Neuronal stem cell (in vitro differentiated cells): Measurements from ENCODE around the gene NECTIN1.
A peak's percentile ranks its signal among the peaks of the same experiment; 100 is the strongest.

Source experiments
- DNase-seq: peaks from one replicate; pipeline ENCODE4 v3.0.0-alpha.2; 2013; ENCODE audit warnings: low spot score
- H2AFZ ChIP-seq: one replicate; pipeline ENCODE4 v1.6.1; 2013; ENCODE audit warnings: mild to moderate bottlenecking, low read length, inconsistent platforms
- H2AK5ac ChIP-seq: 2 replicates; pipeline ENCODE4 v1.6.1; 2013; ENCODE audit warnings: low read depth, mild to moderate bottlenecking, inconsistent platforms, low read length, moderate library complexity, mixed read lengths
- H2BK120ac ChIP-seq: 2 replicates; pipeline ENCODE4 v1.6.1; 2013; ENCODE audit warnings: low read depth, mild to moderate bottlenecking, inconsistent platforms, low read length, moderate library complexity, mixed read lengths
- H2BK12ac ChIP-seq: one replicate; pipeline ENCODE4 v1.6.1; 2013; ENCODE audit warnings: low read length, inconsistent platforms
- H2BK15ac ChIP-seq: 2 replicates; pipeline ENCODE4 v1.6.1; 2013; ENCODE audit warnings: mild to moderate bottlenecking, low read length, inconsistent platforms, mixed read lengths
- H2BK5ac ChIP-seq: one replicate; pipeline ENCODE4 v1.6.1; 2013; ENCODE audit warnings: inconsistent platforms, mild to moderate bottlenecking, low read length, moderate library complexity
- H3K14ac ChIP-seq: one replicate; pipeline ENCODE4 v1.6.1; 2013; ENCODE audit warnings: low read length, inconsistent platforms
- H3K18ac ChIP-seq: 2 replicates; pipeline ENCODE4 v1.6.1; 2013; ENCODE audit warnings: low read length, inconsistent platforms
- H3K23ac ChIP-seq: 2 replicates; pipeline ENCODE4 v1.6.1; 2013; ENCODE audit warnings: low read depth, mild to moderate bottlenecking, mixed read lengths, low read length, inconsistent platforms; ENCODE audit not compliant: poor library complexity
- H3K27ac ChIP-seq: replicated peaks from 3 replicates; pipeline ENCODE4 v1.5.1; 2013; ENCODE audit warnings: low read length, inconsistent platforms
- H3K27me3 ChIP-seq, 3 experiments: 2 replicates each; pipeline ENCODE4 v1.6.1; 2013; ENCODE audit warnings: low read length in 3 of 3, mild to moderate bottlenecking in 2 of 3, inconsistent platforms in 1 of 3, low read depth in 1 of 3, mixed read lengths in 1 of 3, moderate library complexity in 1 of 3; ENCODE audit not compliant: control insufficient read depth in 3 of 3, insufficient read depth in 3 of 3
- H3K36me3 ChIP-seq, 2 donors: replicated peaks in 1 of 2; 2 replicates each; pipeline ENCODE4 v1.6.1; 2013; ENCODE audit warnings: low read length in 2 of 2; ENCODE audit not compliant: control insufficient read depth in 2 of 2, insufficient read depth in 2 of 2
- H3K4ac ChIP-seq: 2 replicates; pipeline ENCODE4 v1.6.1; 2013; ENCODE audit warnings: inconsistent platforms, mild to moderate bottlenecking, low read length, moderate library complexity
- H3K4me1 ChIP-seq, 2 donors: 1 replicate in 1 of 2; 2 replicates in 1 of 2; pipeline ENCODE4 v1.6.1; 2013; ENCODE audit warnings: low read length in 2 of 2, low read depth in 1 of 2; ENCODE audit not compliant: control insufficient read depth in 2 of 2, insufficient read depth in 1 of 2
- H3K4me2 ChIP-seq: one replicate; pipeline ENCODE4 v1.6.1; 2013; ENCODE audit warnings: mild to moderate bottlenecking, low read length, inconsistent platforms; ENCODE audit not compliant: insufficient read depth, poor library complexity, severe bottlenecking
- H3K4me3 ChIP-seq, 2 donors: 2 replicates each; pipeline ENCODE4 v1.5.1; 2013; ENCODE audit warnings: low read length in 2 of 2, mild to moderate bottlenecking in 2 of 2, inconsistent platforms in 1 of 2, moderate library complexity in 1 of 2
- H3K79me1 ChIP-seq: one replicate; pipeline ENCODE4 v1.6.1; 2013; ENCODE audit warnings: low read depth, mild to moderate bottlenecking, inconsistent platforms, low read length, moderate library complexity
- H3K9ac ChIP-seq: one replicate; pipeline ENCODE4 v1.6.1; 2013; ENCODE audit warnings: mild to moderate bottlenecking, low read depth, low read length, inconsistent platforms; ENCODE audit not compliant: poor library complexity
- H3K9me3 ChIP-seq, 2 donors: replicated peaks in 1 of 2; 2 replicates each; pipeline versions ENCODE3 to v1.6.1; 2013; ENCODE audit warnings: low read length in 2 of 2, mild to moderate bottlenecking in 2 of 2, inconsistent platforms in 1 of 2, low read depth in 1 of 2, mixed read lengths in 1 of 2, moderate library complexity in 1 of 2; ENCODE audit not compliant: control insufficient read depth in 2 of 2, insufficient read depth in 1 of 2
- H4K8ac ChIP-seq: one replicate; pipeline ENCODE4 v1.6.1; 2013; ENCODE audit warnings: low read depth, mild to moderate bottlenecking, inconsistent platforms, low read length, moderate library complexity
- H4K91ac ChIP-seq: one replicate; pipeline ENCODE4 v1.6.1; 2013; ENCODE audit warnings: low read length, low read depth, mild to moderate bottlenecking, inconsistent platforms; ENCODE audit not compliant: poor library complexity
- WGBS, 2 donors: extraction: QIAGEN DNeasy Blood & Tissue Kit; methylation state at CpG; one replicate each; pipeline ENCODE4 v1.1.7; 2013; ENCODE audit warnings: missing lambda C conversion rate in 2 of 2, mixed read lengths in 1 of 2; ENCODE audit not compliant: insufficient read length in 2 of 2, insufficient replicate concordance in 1 of 2; ENCODE audit errors: extremely low coverage in 2 of 2; 5-methylcytosine and 5-hydroxymethylcytosine counted together

The NECTIN1 gene

GRCh38 chr11:119726150-119726553 lies 2.8 kb downstream of the NECTIN1 start:
- Histone ChIP-seq H3K23ac (peak overlapping the region; percentile 17), H2BK12ac (peak overlapping the region; percentile 84), H2AFZ (no peak overlapping the region), H3K36me3 (no peaks in the 10 kb centered on the region), H2BK5ac (peak overlapping the region; percentile 57), H3K79me1 (peaks cover 25% of the 10 kb centered on the region), H4K91ac (no peak overlapping the region), H3K14ac (no peak overlapping the region), H3K4me2 (peak overlapping the region; percentile 52), H3K18ac (peak overlapping the region; percentile 71), H2BK15ac (no peak overlapping the region), H3K27me3 (peaks cover 0 to 12% (median 0%) of the 10 kb centered on the region in 3 experiments), H3K9ac (peak overlapping the region; percentile 14), H3K4me1 (peaks cover 25 to 45% of the 10 kb centered on the region in 2 donors), H2BK120ac (no peak overlapping the region), H4K8ac (no peak overlapping the region), H3K9me3 (no peaks in the 10 kb centered on the region), H3K27ac (peak overlapping the region; percentile 53), H2AK5ac (peak overlapping the region; percentile 23), H3K4ac (no peak overlapping the region), H3K4me3 (peak overlapping the region; percentile 10 to 84)
- no peak for DNase-seq
- no CpG with 5 or more reads among the region's 6 CpGs for WGBS, 2 donors

GRCh38 chr11:119724956-119725355 lies 4.0 kb downstream of the NECTIN1 start:
- Histone ChIP-seq H3K36me3 (peaks cover 0 to 4% of the 10 kb centered on the region in 2 donors), H4K91ac (no peak overlapping the region), H3K9me3 (no peaks in the 10 kb centered on the region), H3K4ac (no peak overlapping the region), H3K4me1 (peaks cover 24 to 49% of the 10 kb centered on the region in 2 donors), H2AFZ (no peak overlapping the region), H3K27me3 (peaks cover 0 to 3% (median 0%) of the 10 kb centered on the region in 3 experiments), H3K4me2 (no peak overlapping the region), H4K8ac (no peak overlapping the region), H3K18ac (no peak overlapping the region), H2BK5ac (no peak overlapping the region), H3K23ac (no peak overlapping the region), H3K79me1 (peaks cover 29% of the 10 kb centered on the region), H2BK15ac (no peak overlapping the region), H2BK120ac (no peak overlapping the region), H3K14ac (no peak overlapping the region), H3K4me3 (no peak overlapping the region), H3K27ac (no peak overlapping the region), H2BK12ac (no peak overlapping the region), H3K9ac (no peak overlapping the region), H2AK5ac (peak overlapping the region; percentile 49)
- DNase-seq: no peak
- WGBS, 2 donors: no CpG with 5 or more reads among the region's 3 CpGs

DNA sequence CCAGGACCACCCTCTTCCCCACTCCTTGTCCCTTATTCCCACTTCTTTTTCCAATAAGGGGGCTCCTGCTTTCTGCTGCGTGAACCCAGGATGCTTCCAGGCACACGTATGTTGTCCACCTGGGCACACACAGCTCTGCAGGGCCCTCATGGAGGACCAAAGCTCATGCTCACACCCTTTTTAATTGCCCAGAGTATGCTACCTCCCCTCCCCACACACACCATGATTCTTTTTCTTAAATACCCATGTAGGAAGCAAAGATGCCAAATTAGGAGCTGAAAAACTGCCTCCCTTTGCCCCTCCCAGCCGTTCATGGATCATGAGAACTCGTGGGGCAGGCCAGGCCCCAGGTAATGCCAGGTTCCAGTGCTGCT lies 5.1 kb downstream of the NECTIN1 start:
- Histone ChIP-seq H3K4ac (no peak overlapping the region), H3K4me2 (no peak overlapping the region), H3K18ac (no peak overlapping the region), H2BK12ac (no peak overlapping the region), H3K4me3 (no peak overlapping the region), H3K27me3 (no peaks in the 10 kb centered on the region), H3K23ac (no peak overlapping the region), H2AFZ (no peak overlapping the region), H2BK120ac (no peak overlapping the region), H3K27ac (no peak overlapping the region), H3K79me1 (peaks cover 35% of the 10 kb centered on the region), H3K9me3 (no peaks in the 10 kb centered on the region), H2BK15ac (no peak overlapping the region), H4K91ac (no peak overlapping the region), H4K8ac (no peak overlapping the region), H2BK5ac (no peak overlapping the region), H3K14ac (no peak overlapping the region), H3K4me1 (peaks cover 22 to 51% of the 10 kb centered on the region in 2 donors), H3K36me3 (peaks cover 0 to 6% of the 10 kb centered on the region in 2 donors), H2AK5ac (no peak overlapping the region), H3K9ac (no peak overlapping the region)
- DNase-seq: no peak
- no CpG with 5 or more reads among the region's 4 CpGs for WGBS, 2 donors

DNA sequence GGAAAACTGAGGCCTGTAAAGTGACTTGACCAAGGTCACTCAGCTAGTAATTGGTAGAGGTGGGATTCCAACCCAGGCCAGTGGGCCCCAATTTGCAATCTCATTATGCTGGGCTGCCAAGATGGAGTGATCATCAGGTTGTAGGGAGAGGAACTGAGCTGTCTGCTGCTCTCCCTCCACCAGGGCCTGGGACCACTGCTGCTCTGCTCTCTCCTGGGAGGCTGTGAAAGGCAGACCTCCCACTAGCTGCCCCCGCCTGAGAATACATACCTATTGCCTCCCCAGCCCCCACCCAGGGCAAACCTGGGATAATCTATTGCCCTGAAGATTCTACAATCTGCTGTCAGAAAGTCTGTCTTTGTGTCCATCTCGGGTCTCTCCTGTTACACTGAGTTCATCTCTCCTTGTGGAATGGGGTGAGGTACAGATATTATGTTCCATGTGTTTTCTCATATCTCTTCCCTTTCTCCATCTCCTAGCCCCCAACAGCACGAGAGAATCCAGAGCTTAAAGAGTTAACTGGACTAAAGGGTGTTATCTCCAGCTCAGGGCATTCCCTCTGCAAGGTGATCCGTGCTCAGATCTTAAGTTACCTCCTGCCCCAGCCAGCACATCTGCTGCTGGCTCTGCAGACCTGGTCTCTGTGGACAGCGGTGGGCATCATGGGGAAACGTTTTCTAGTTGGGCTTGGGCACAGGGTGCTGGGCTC lies 5.6 kb downstream of the NECTIN1 start:
- no peaks in the 10 kb centered on the region for H3K9me3 ChIP-seq
- H3K9ac ChIP-seq: no peak overlapping the region
- H3K27ac ChIP-seq: no peak overlapping the region
- no peaks in the 10 kb centered on the region for H3K27me3 ChIP-seq
- peaks cover 0 to 6% of the 10 kb centered on the region in 2 donors for H3K36me3 ChIP-seq
- no peak overlapping the region for H3K4ac ChIP-seq
- H3K23ac ChIP-seq: no peak overlapping the region
- H2BK120ac ChIP-seq: no peak overlapping the region
- H3K4me3 ChIP-seq: no peak overlapping the region
- no peak overlapping the region for H4K8ac ChIP-seq
- no peak overlapping the region for H2BK12ac ChIP-seq
- H2BK5ac ChIP-seq: no peak overlapping the region
- no peak overlapping the region for H4K91ac ChIP-seq
- no peak overlapping the region for H3K4me2 ChIP-seq
- H3K79me1 ChIP-seq: peaks cover 35% of the 10 kb centered on the region
- H3K14ac ChIP-seq: no peak overlapping the region
- no peak overlapping the region for H2AK5ac ChIP-seq
- H3K4me1 ChIP-seq: peaks cover 23 to 53% of the 10 kb centered on the region in 2 donors
- WGBS, 2 donors: no CpG with 5 or more reads among the region's 6 CpGs
- no peak overlapping the region for H2AFZ ChIP-seq
- DNase-seq: no peak
- no peak overlapping the region for H3K18ac ChIP-seq
- H2BK15ac ChIP-seq: no peak overlapping the region
